ENCODE data around the gene SFXN5. TPM values are rescaled to one million over a fixed set of nuclear protein-coding genes. Genes with fewer than 3 reads are reported as not detected.

Gene SFXN5
- total and polyA plus RNA-seq, 2 of the 8 experiments (the other 6 are each of a cell fraction or from before 2014, with no cell fraction given) = 29.3 to 33.1 TPM

DNA sequence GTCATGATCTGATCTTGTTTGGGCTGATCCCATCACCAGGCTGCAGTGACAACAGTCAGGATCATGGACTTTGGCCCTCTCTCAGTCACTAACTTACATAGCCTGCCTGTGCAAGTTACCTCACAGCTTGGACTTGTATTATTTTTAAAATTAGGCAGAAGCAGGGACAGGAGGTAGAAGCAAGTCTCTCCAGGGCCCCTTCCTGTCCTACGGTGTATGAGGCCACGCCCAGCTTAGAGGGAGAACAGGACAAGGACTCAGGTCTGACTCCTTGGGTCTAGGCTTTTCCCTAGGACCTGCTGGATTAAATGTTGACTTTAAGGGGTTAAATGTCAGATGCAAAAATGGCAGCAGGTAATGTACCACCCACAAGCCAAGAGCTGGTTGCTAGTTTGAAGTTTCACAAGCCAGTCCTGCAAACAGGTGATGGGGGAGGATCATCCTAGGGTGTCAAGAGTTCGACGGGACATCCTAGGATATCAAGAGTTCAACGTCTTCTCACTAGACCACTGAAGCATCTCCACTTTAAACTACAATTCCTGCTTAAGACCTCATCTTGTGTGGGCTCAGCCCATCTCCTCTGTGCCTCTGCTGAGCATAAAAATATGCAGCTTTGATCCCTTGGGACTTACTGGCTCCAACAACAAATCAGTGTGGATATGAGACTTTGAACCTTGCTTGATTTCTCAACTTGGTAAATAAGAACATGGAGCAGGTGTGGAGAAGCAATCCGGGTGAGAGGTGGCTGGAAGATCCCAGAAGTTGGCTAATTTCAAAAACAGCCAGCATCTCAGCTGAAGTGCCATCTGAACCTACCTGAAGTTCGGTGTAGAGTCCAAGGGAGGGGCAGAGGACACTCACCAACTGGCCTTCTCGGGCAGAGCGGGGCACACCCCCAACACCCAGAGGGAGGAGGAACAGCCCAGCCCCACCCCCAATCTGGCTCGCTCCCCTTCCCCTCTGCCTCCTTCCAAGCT, 39.5 kb downstream of the SFXN5 start:
- POLR2A ChIA-PET (ENCODE audit: partially characterized antibody) = interaction anchor here (1.0 kb wide), 1 partner anchor 114 kb away, joined by 4 read pairs; no protein-coding TSS in a partner anchor
- FAIRE-seq (no peak), DNase-seq (ENCODE audit: low read depth in 1 of 2, low spot score in 2 of 2) (no peak)
- TF ChIP-seq SAP30 (IDR thresholded peaks at IDR 0.05; ENCODE audit: insufficient read depth, insufficient replicate concordance, low read length) (no peak), GTF2F1 (IDR thresholded peaks at IDR 0.05; ENCODE audit: borderline replicate concordance, low read depth, low read length) (no peak), RAD21 (IDR thresholded peaks at IDR 0.05 in 1 of 2, conservative IDR thresholded peaks at IDR 0.05 in 1 of 2; ENCODE audit: low read depth in 2 of 2, low read length in 2 of 2) (no peak), NANOG (IDR thresholded peaks at IDR 0.05; ENCODE audit: insufficient read depth, low read depth, low read length, poor library complexity, severe bottlenecking) (no peak), TAF1 (IDR thresholded peaks at IDR 0.05; ENCODE audit: low read depth, low read length) (no peak), ASH2L (IDR thresholded peaks at IDR 0.05; ENCODE audit: low read length) (no peak), TBP (IDR thresholded peaks at IDR 0.05; ENCODE audit: low read depth, low read length) (no peak), BRCA1 (IDR thresholded peaks at IDR 0.05; ENCODE audit: low read depth, low read length) (no peak), EP300 (IDR thresholded peaks at IDR 0.05; ENCODE audit: borderline replicate concordance in 1 of 2, low read depth in 2 of 2, low read length in 2 of 2) (no peak), TCF12 (IDR thresholded peaks at IDR 0.05; ENCODE audit: low read depth, low read length) (no peak)
- TF ChIP-seq, protein P1, sequence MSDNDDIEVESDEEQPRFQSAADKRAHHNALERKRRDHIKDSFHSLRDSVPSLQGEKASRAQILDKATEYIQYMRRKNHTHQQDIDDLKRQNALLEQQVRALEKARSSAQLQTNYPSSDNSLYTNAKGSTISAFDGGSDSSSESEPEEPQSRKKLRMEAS (IDR thresholded peaks at IDR 0.05) = no peak

More for the DNA sequence above, 39.5 kb downstream of the SFXN5 start:
- no peaks in the 10 kb centered on the region; a peak in 1 of 8 replicates for H3K36me3 ChIP-seq (ENCODE audit: control insufficient read depth in 2 of 4, insufficient read depth in 4 of 4, low read length in 3 of 4)
- no peak overlapping the region for H4K8ac ChIP-seq (ENCODE audit: extremely low read depth, insufficient read depth, low read length)
- H3K23ac ChIP-seq (ENCODE audit: insufficient read length) = no peak overlapping the region
- CTCF ChIA-PET (ENCODE audit: partially characterized antibody) = interaction anchor here (0.8 to 2.0 kb wide), 8 partner anchors 34 to 180 kb away, joined by 3 to 7 read pairs (median 4); no protein-coding TSS in a partner anchor
- no peak overlapping the region for H2AFZ ChIP-seq (ENCODE audit: low read length)
- H2BK15ac ChIP-seq (ENCODE audit: low read length) = no peak overlapping the region
- no peak overlapping the region for H3K4ac ChIP-seq (replicated peaks; ENCODE audit: insufficient read length, low read depth, low read length)
- no peaks in the 10 kb centered on the region for H3K79me2 ChIP-seq (ENCODE audit: control insufficient read depth in 1 of 2, insufficient read depth in 2 of 2, low read length in 2 of 2)
- peaks cover 5 to 10% of the 10 kb centered on the region in 2 experiments for H4K20me1 ChIP-seq (replicated peaks in 1 of 2; ENCODE audit: control insufficient read depth in 1 of 2, insufficient read depth in 2 of 2, low read length in 2 of 2)
- H3K4me2 ChIP-seq (ENCODE audit: insufficient read depth in 1 of 2, low read depth in 2 of 2, low read length in 2 of 2) = no peak overlapping the region
- no peak overlapping the region for H2BK5ac ChIP-seq (ENCODE audit: low read depth, low read length)
- no peak overlapping the region for H3K14ac ChIP-seq (ENCODE audit: insufficient read length)
- no peaks in the 10 kb centered on the region for H3K79me1 ChIP-seq (ENCODE audit: low read depth, low read length)
- H4K91ac ChIP-seq (replicated peaks; ENCODE audit: insufficient read length, low read length) = no peak overlapping the region
- H3K18ac ChIP-seq (ENCODE audit: extremely low read depth, low read length) = no peak overlapping the region
- H3K9ac ChIP-seq (replicated peaks in 1 of 4; ENCODE audit: extremely low read depth in 1 of 4, low read depth in 3 of 4, low read length in 3 of 4) = no peak overlapping the region
- no peaks in the 10 kb centered on the region for H3K27me3 ChIP-seq (replicated peaks in 1 of 4; ENCODE audit: control insufficient read depth in 3 of 4, extremely low read depth in 1 of 4, insufficient read depth in 3 of 4, low read length in 3 of 4)
- H2BK12ac ChIP-seq (ENCODE audit: low read depth, low read length) = no peak overlapping the region
- peaks cover 0 to 16% (median 8%) of the 10 kb centered on the region in 4 experiments; a peak in 5 of 7 replicates for H3K4me1 ChIP-seq (replicated peaks in 1 of 4; ENCODE audit: control insufficient read depth in 3 of 4, insufficient read depth in 4 of 4, low read length in 3 of 4)
- H3K27ac ChIP-seq (ENCODE audit: low read depth, low read length) = no peak overlapping the region
- no peaks in the 10 kb centered on the region for H3K23me2 ChIP-seq (ENCODE audit: low read depth, low read length)
- H2BK120ac ChIP-seq (replicated peaks; ENCODE audit: low read depth, low read length) = no peak overlapping the region
- H2BK20ac ChIP-seq (ENCODE audit: low read length) = no peak overlapping the region
- H2AK5ac ChIP-seq (ENCODE audit: low read depth, low read length) = no peak overlapping the region
- no peak overlapping the region for H4K5ac ChIP-seq (ENCODE audit: insufficient read length, low read depth, low read length)
- H3K9me3 ChIP-seq (ENCODE audit: insufficient read depth in 2 of 2, low read depth in 1 of 2, low read length in 1 of 2) = no peaks in the 10 kb centered on the region
- no peak overlapping the region for H3K56ac ChIP-seq (replicated peaks; ENCODE audit: insufficient read length, low read depth, low read length)
- H3K4me3 ChIP-seq (ENCODE audit: extremely low read depth in 1 of 4, insufficient read depth in 2 of 4, low read depth in 3 of 4, low read length in 4 of 4) = no peak overlapping the region
- 91% methylated on average over 7 of the region's 10 CpGs; no CpG with 5 or more reads in 1 of the 2 experiments for whole genome bisulfite sequencing, 2 experiments (ENCODE audit: extremely low coverage in 1 of 2, insufficient coverage in 1 of 2, insufficient read length in 1 of 2, insufficient replicate concordance in 2 of 2, low coverage in 1 of 2, low lambda C conversion rate in 2 of 2, missing lambda C conversion rate in 1 of 2)
